Left renal cortex interstitium (tissue), 4 donors: ENCODE results near the gene SND1. TPM values are rescaled to one million over a fixed set of nuclear protein-coding genes. Genes with fewer than 3 reads are reported as not detected.

ENCODE experiments used
- DNase-seq, 4 donors: peaks; one replicate each; pipeline ENCODE4 v3.0.0-alpha.2; 2013; ENCODE audit warnings: low read depth in 4 of 4, low spot score in 2 of 4, missing footprints in 1 of 4
- polyA plus RNA-seq, 4 donors: library from polyadenylated mRNA; unstranded; fragments of 120-200 nt; gene quantifications; one replicate each; pipeline ENCODE4 v1.2.1, GENCODE V29; 2013; ENCODE audit not compliant: insufficient read length in 4 of 4

The SND1 gene
- polyA plus RNA-seq, 4 donors = 133 to 165 (median 139) TPM

GRCh38 chr7:127764681-127765080 lies 112.7 kb downstream of the SND1 start:
- no peak for DNase-seq

GRCh38 chr7:127765150-127765549 lies 113.2 kb downstream of the SND1 start:
- no peak for DNase-seq

- no peak for DNase-seq
Observed at GRCh38 chr7:127766831-127767459, 115.0 kb downstream of the SND1 start.

- no peak for DNase-seq
Observed at GRCh38 chr7:127768241-127768640, 116.2 kb downstream of the SND1 start.

- DNase-seq = no peak
Observed at GRCh38 chr7:127769137-127769536, 117.1 kb downstream of the SND1 start.

GRCh38 chr7:127769696-127770400 lies 117.9 kb downstream of the SND1 start:
- DNase-seq = no peak

GRCh38 chr7:127770885-127771284 lies 118.9 kb downstream of the SND1 start:
- no peak for DNase-seq

GRCh38 chr7:127771707-127772106 lies 119.7 kb downstream of the SND1 start:
- DNase-seq = no peak

GRCh38 chr7:127776776-127777386 lies 124.9 kb downstream of the SND1 start:
- DNase-seq = peak in 1 of 4 donors; percentile 8

GRCh38 chr7:127780489-127780888 lies 128.5 kb downstream of the SND1 start:
- no peak for DNase-seq

- DNase-seq = no peak
Observed at GRCh38 chr7:127781081-127781480, 129.1 kb downstream of the SND1 start.

- no peak for DNase-seq
Observed at GRCh38 chr7:127782075-127782474, 130.1 kb downstream of the SND1 start.

- no peak for DNase-seq
Observed at GRCh38 chr7:127782654-127783559, 130.9 kb downstream of the SND1 start.

- no peak for DNase-seq
Observed at GRCh38 chr7:127786184-127786583, 134.2 kb downstream of the SND1 start.

GRCh38 chr7:127789031-127789430 lies 137.0 kb downstream of the SND1 start:
- DNase-seq = no peak

GRCh38 chr7:127791446-127792189 lies 139.6 kb downstream of the SND1 start:
- DNase-seq = no peak

GRCh38 chr7:127792528-127793342 lies 140.7 kb downstream of the SND1 start:
- no peak for DNase-seq

- no peak for DNase-seq
Observed at GRCh38 chr7:127793582-127793981, 141.6 kb downstream of the SND1 start.

- no peak for DNase-seq
Observed at GRCh38 chr7:127794136-127794535, 142.1 kb downstream of the SND1 start.
